HAP-1 (cell line): ENCODE results near the gene EBPL.
"Not testable (repeated sequence)": the region's sequence is repeated elsewhere in the genome, so short reads cannot be mapped to it uniquely, and the experiment has no call there.

Experiments
- DNase-seq, 2 experiments: peaks; one replicate each; pipeline ENCODE4 v3.0.0-alpha.2; 2016 to 2020; ENCODE audit warnings: low spot score in 2 of 2
- H3K27me3 ChIP-seq: fragments of 250-450 bp; sonication (Bioruptor Pico); 2 replicates; pipeline ENCODE4 v1.5.1; 2020; ENCODE audit warnings: low read depth, mild to moderate bottlenecking, moderate library complexity
- H3K36me3 ChIP-seq: fragments of 250-450 bp; sonication (Bioruptor Pico); replicated peaks from 2 replicates; pipeline ENCODE4 v1.5.1; 2020; ENCODE audit warnings: mild to moderate bottlenecking
- H3K4me1 ChIP-seq: fragments of 250-450 bp; sonication (Bioruptor Pico); 2 replicates; pipeline ENCODE4 v1.5.1; 2020; ENCODE audit warnings: mild to moderate bottlenecking
- H3K4me3 ChIP-seq: fragments of 250-450 bp; sonication (Bioruptor Pico); 2 replicates; pipeline ENCODE4 v1.5.1; 2020; ENCODE audit warnings: mild to moderate bottlenecking, moderate library complexity
- H3K9me3 ChIP-seq: fragments of 250-450 bp; sonication (Bioruptor Pico); 2 replicates; pipeline ENCODE4 v1.5.1; 2020; ENCODE audit warnings: mild to moderate bottlenecking, moderate library complexity
- in situ Hi-C: fragments of 300-500 bp; cut with MboI; formaldehyde crosslinking; loops from 3 replicates; pipeline ENCODE4 v1.14.3; 2020; ENCODE audit warnings: low sequenced_read_pairs, inconsistent platforms, mixed read lengths

The EBPL gene

DNA sequence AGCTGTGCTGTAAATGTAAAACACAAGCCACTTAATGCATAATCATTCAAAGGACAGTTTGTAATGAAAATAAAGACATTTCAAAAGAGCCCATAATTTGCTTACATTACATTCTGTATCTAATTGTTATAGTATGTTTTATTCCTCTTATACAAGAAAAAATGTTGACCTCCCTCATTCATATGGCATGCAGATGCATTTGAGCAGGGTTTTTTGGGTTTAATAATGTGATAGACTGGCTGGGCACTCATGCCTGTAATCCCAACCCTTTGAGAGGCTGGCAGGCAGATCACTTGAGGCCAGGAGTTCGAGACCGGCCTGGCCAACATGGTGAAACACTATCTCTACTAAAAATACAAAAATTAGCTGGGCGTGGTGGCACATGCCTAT is 74.6 kb downstream of the EBPL start:
- no peaks in the 10 kb centered on the region for H3K9me3 ChIP-seq
- in situ Hi-C loops = no loop called here
- no peak overlapping the region for H3K4me3 ChIP-seq
- no peak for DNase-seq
- H3K36me3 ChIP-seq = no peaks in the 10 kb centered on the region
- H3K27me3 ChIP-seq = no peaks in the 10 kb centered on the region
- peaks cover 2% of the 10 kb centered on the region; the same call in 1 of the 2 replicates for H3K4me1 ChIP-seq

DNA sequence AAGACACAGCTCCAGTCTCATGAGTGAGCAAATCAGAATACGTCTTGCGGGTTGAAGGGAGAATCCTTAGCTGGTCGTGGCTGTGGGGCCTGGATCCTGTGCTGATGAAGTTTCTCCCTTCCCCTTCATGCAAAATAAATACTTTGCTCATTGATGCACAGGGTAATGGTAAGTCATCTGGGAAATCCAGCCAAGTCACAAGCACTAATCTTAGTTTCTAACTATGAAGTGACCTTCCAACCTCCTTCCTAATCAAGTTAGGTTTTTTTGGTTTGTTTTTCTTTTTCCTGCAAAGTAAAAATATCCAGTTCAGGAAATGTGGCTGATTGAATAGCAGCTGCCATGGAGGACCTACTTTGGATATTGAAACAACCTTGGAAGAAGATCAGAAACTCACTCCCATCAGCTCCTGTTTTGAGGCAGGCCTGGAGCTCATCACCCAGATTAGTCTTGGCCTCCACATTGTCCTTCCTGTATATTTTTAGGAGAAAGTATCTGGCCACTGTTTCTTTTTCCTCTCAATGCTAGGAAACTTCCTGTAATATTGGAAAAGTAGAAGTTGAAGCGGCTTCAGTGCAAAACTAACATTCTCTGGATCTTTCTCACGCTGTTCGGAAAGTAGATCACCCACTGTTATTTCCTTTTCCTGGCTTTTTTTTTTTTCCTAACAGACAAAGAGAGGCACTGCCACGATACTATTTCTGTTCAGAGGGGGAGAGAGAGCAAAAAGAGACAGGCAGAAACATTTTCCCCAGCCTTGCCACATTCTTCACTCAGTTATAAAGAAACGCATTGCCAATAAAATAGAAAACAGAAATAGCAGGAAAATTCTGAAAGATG is 75.2 kb downstream of the EBPL start:
- Histone ChIP-seq H3K36me3 (no peaks in the 10 kb centered on the region), H3K27me3 (no peaks in the 10 kb centered on the region), H3K4me1 (peaks cover 2% of the 10 kb centered on the region; the same call in 1 of the 2 replicates), H3K4me3 (no peak overlapping the region), H3K9me3 (no peaks in the 10 kb centered on the region)
- DNase-seq = no peak
- in situ Hi-C loops = no loop called here

DNA sequence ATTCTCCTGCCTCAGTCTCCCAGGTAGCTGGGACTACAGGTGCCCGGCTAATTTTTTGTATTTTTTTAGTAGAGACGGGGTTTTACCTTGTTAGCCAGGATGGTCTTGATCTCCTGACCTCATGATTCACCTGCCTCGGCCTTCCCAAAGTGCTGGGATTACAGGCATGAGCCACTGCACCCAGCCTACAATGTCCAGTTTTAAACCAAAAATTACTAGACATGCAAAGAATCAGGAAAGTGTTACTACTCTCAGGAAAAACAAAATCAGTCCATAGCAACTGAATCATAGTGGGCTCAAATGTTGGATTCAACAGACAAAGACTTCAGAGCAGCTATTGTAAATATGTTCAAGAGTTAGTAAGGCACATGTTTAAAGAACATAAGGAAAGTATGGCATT is 79.2 kb downstream of the EBPL start:
- H3K36me3 ChIP-seq, H3K4me3 ChIP-seq, DNase-seq, H3K4me1 ChIP-seq, in situ Hi-C loops, H3K9me3 ChIP-seq, H3K27me3 ChIP-seq: not testable (repeated sequence)
